Aorta (tissue), 5 donors: ENCODE results near the gene PTAR1. TPM values are rescaled to one million over a fixed set of nuclear protein-coding genes. Genes with fewer than 3 reads are reported as not detected.

ENCODE experiments used
- ATAC-seq: fragments of 200-7000 bp; cut with Tn5 transposase; one replicate; pipeline ENCODE4 v1.9.1; 2022; ENCODE audit warnings: moderate library complexity; ENCODE audit not compliant: low FRiP score
- DNase-seq, 2 donors: peaks; one replicate each; pipeline ENCODE4 v3.0.0-alpha.2; 2020
- H3K27ac ChIP-seq, 2 donors: one replicate each; pipeline ENCODE4 v1.5.1; 2013; ENCODE audit warnings: low read length in 2 of 2, mild to moderate bottlenecking in 2 of 2, moderate library complexity in 2 of 2, control low read depth in 1 of 2, inconsistent platforms in 1 of 2, low read depth in 1 of 2
- H3K27me3 ChIP-seq, 2 donors: one replicate each; pipeline ENCODE4 v1.6.1; 2013; ENCODE audit warnings: control low read depth in 1 of 2, low read length in 1 of 2, mild to moderate bottlenecking in 1 of 2, moderate library complexity in 1 of 2; ENCODE audit not compliant: insufficient read depth in 2 of 2, control insufficient read depth in 1 of 2
- H3K36me3 ChIP-seq, 2 donors: one replicate each; pipeline ENCODE4 v1.6.1; 2013; ENCODE audit warnings: control low read depth in 1 of 2, low read length in 1 of 2, mild to moderate bottlenecking in 1 of 2; ENCODE audit not compliant: insufficient read depth in 2 of 2, control insufficient read depth in 1 of 2
- H3K4me1 ChIP-seq, 2 donors: one replicate each; pipeline ENCODE4 v1.6.1; 2013; ENCODE audit warnings: low read length in 2 of 2, control low read depth in 1 of 2, mild to moderate bottlenecking in 1 of 2, moderate library complexity in 1 of 2; ENCODE audit not compliant: insufficient read depth in 2 of 2, control insufficient read depth in 1 of 2
- H3K4me3 ChIP-seq, 2 donors: one replicate each; pipeline ENCODE4 v1.5.1; 2013; ENCODE audit warnings: low read length in 2 of 2, control low read depth in 1 of 2, mild to moderate bottlenecking in 1 of 2
- H3K9me3 ChIP-seq: one replicate; pipeline ENCODE4 v1.6.1; 2013; ENCODE audit warnings: mild to moderate bottlenecking, low read length; ENCODE audit not compliant: control insufficient read depth
- WGBS, 2 donors: extraction: QIAGEN DNeasy Blood & Tissue Kit; methylation state at CpG; one replicate each; pipeline ENCODE4 v1.1.7; 2013; 5-methylcytosine and 5-hydroxymethylcytosine counted together
- intact Hi-C, 2 donors: fragments of 100-400 bp; cut with DNase I; formaldehyde crosslinking; loops; one replicate each; pipeline versions ENCODE4 v1.14.2 to v1.15.0; 2022
- polyA plus RNA-seq, 2 donors: library from polyadenylated mRNA; stranded (reverse); fragments of 200-250 nt; gene quantifications; one replicate each; pipeline ENCODE4 v1.2.3, GENCODE V29; 2013
- total RNA-seq, 2 donors: library from RNA; stranded (reverse); fragmentation: NEBNext Ultra II Directional; extraction: Animal tissue kit (Norgen Biotek cat#: 25700); gene quantifications; one replicate each; pipeline ENCODE4 v1.2.1, GENCODE V29; 2021
- donor health status: healthy with polysubstance abuse.
- donor health status: Bipolar disorder and iron deficiency.
- donor health status: DM: no; HTN: no; CAD: no.
- donor health status: DM: no; HTN: no; CAD: no.
- donor health status: DM: yes; HTN: yes; CAD: no.

Gene PTAR1
- total and polyA plus RNA-seq, 4 donors = 9.0 to 54.4 (median 31.3) TPM

DNA sequence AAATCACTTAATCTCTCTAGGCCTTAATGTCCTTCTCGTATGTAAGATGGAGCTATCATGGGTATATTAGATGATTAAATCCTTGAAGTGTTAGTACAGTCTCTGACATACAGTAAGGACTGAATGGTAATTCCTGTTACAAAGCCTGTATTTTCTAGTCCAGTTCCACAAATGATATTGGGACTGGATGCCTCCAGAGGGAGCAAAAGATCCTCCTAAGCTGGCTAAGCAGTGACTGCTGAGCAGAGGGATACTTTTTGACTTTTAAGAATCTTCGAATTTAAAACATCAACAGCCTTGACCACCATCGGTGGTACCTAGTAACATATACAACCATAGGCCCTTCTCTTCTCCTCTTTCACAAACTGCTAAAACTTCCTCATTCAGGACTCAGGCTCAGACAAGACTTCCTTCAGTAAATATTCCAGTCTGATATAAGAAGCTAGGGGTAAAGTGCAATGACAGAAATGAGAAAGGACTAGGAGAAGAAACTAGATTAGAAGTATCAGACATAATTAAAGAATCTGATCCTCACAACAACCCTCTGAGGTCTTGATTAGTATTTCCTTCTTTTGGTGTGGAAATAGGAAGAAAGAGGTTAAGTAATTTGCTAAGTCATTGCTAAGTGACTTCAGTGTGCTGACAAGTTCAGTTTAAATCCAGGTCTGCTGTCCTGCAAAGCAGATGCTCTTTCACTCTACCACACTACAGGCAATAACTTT, 13.9 kb downstream of the PTAR1 start:
- no peak overlapping the region for H3K4me3 ChIP-seq
- peaks cover 0 to 2% of the 10 kb centered on the region in 2 donors for H3K36me3 ChIP-seq
- H3K4me1 ChIP-seq = no peaks in the 10 kb centered on the region
- no peak overlapping the region for H3K27ac ChIP-seq
- intact Hi-C loops = loop anchor here in 1 of 2 donors (5.0 kb wide), 1 partner anchor 1229 kb away; no protein-coding TSS in a partner anchor
- ATAC-seq (no peak), DNase-seq (no peak)
- H3K9me3 ChIP-seq = no peaks in the 10 kb centered on the region
- H3K27me3 ChIP-seq = no peaks in the 10 kb centered on the region
- 55% methylated on average over 3 of the region's 3 CpGs for WGBS, 2 donors

GRCh38 chr9:69744688-69745380, 15.0 kb downstream of the PTAR1 start:
- 96 to 97% methylated on average over 4 of the region's 4 CpGs for WGBS, 2 donors
- H3K27ac ChIP-seq = no peak overlapping the region
- H3K9me3 ChIP-seq = no peaks in the 10 kb centered on the region
- intact Hi-C loops = loop anchor here in 1 of 2 donors (5.0 kb wide), 1 partner anchor 1228 kb away; no protein-coding TSS in a partner anchor
- DNase-seq = no peak
- no peak overlapping the region for H3K4me3 ChIP-seq
- H3K27me3 ChIP-seq = no peaks in the 10 kb centered on the region
- no peaks in the 10 kb centered on the region for H3K4me1 ChIP-seq
- ATAC-seq = no peak
- peaks cover 0 to 2% of the 10 kb centered on the region in 2 donors for H3K36me3 ChIP-seq

- Histone ChIP-seq H3K27ac (no peak overlapping the region), H3K4me3 (no peak overlapping the region), H3K9me3 (no peaks in the 10 kb centered on the region), H3K36me3 (peaks cover 0 to 2% of the 10 kb centered on the region in 2 donors), H3K27me3 (no peaks in the 10 kb centered on the region), H3K4me1 (no peaks in the 10 kb centered on the region)
- intact Hi-C loops = no loop called here
- ATAC-seq = no peak
- 97 to 98% methylated on average over 5 of the region's 5 CpGs for WGBS, 2 donors
- no peak for DNase-seq
These were observed 15.9 kb downstream of the PTAR1 start for GRCh38 chr9:69743930-69744329.

- DNase-seq = no peak
- Histone ChIP-seq H3K4me3 (no peak overlapping the region), H3K27me3 (no peaks in the 10 kb centered on the region), H3K9me3 (no peaks in the 10 kb centered on the region), H3K27ac (no peak overlapping the region), H3K4me1 (no peaks in the 10 kb centered on the region), H3K36me3 (no peaks in the 10 kb centered on the region)
- intact Hi-C loops = no loop called here
- 98 to 99% methylated on average over 2 of the region's 2 CpGs for WGBS, 2 donors
- ATAC-seq = no peak
These were observed 18.8 kb downstream of the PTAR1 start for GRCh38 chr9:69740872-69741505.

GRCh38 chr9:69731348-69731747, 28.5 kb downstream of the PTAR1 start:
- ATAC-seq (no peak), DNase-seq (no peak)
- Histone ChIP-seq H3K4me3 (no peak overlapping the region), H3K9me3 (no peaks in the 10 kb centered on the region), H3K27ac (no peak overlapping the region), H3K27me3 (no peaks in the 10 kb centered on the region), H3K4me1 (no peaks in the 10 kb centered on the region), H3K36me3 (peaks cover 6 to 8% of the 10 kb centered on the region in 2 donors)
- 98 to 100% methylated on average over 2 of the region's 2 CpGs for WGBS, 2 donors
- intact Hi-C loops = loop anchor here in 1 of 2 donors (10.0 kb wide), 1 partner anchor 307 kb away; no protein-coding TSS in a partner anchor

- Histone ChIP-seq H3K4me3 (no peak overlapping the region), H3K36me3 (peaks cover 4 to 10% of the 10 kb centered on the region in 2 donors), H3K4me1 (no peaks in the 10 kb centered on the region), H3K27ac (no peak overlapping the region), H3K9me3 (no peaks in the 10 kb centered on the region), H3K27me3 (no peaks in the 10 kb centered on the region)
- intact Hi-C loops = no loop called here
- DNase-seq (no peak), ATAC-seq (no peak)
- WGBS, 2 donors = 86 to 88% methylated on average over 2 of the region's 2 CpGs
These were observed 39.8 kb downstream of the PTAR1 start for GRCh38 chr9:69719983-69720382.

GRCh38 chr9:69719367-69719766, 40.4 kb downstream of the PTAR1 start:
- no peak overlapping the region for H3K4me3 ChIP-seq
- H3K9me3 ChIP-seq = no peaks in the 10 kb centered on the region
- peaks cover 4 to 10% of the 10 kb centered on the region in 2 donors for H3K36me3 ChIP-seq
- no peaks in the 10 kb centered on the region for H3K27me3 ChIP-seq
- intact Hi-C loops = no loop called here
- no peak for ATAC-seq
- WGBS, 2 donors = 90 to 96% methylated on average over 3 of the region's 3 CpGs
- H3K4me1 ChIP-seq = no peaks in the 10 kb centered on the region
- no peak for DNase-seq
- H3K27ac ChIP-seq = no peak overlapping the region

GRCh38 chr9:69718218-69718617, 41.6 kb downstream of the PTAR1 start:
- ATAC-seq = no peak
- Histone ChIP-seq H3K36me3 (peaks cover 4 to 8% of the 10 kb centered on the region in 2 donors), H3K9me3 (no peaks in the 10 kb centered on the region), H3K27ac (no peak overlapping the region), H3K4me3 (no peak overlapping the region), H3K27me3 (no peaks in the 10 kb centered on the region), H3K4me1 (no peaks in the 10 kb centered on the region)
- intact Hi-C loops = no loop called here
- WGBS, 2 donors = 92 to 93% methylated on average over 6 of the region's 6 CpGs
- DNase-seq = no peak
